Liver (tissue), 9 donors: ENCODE results near the gene PPM1B. TPM values are rescaled to one million over a fixed set of nuclear protein-coding genes. Genes with fewer than 3 reads are reported as not detected.

ENCODE experiments used
- DNase-seq: peaks from one replicate; pipeline ENCODE4 v3.0.0-alpha.2; 2017; ENCODE audit warnings: low spot score
- H3K27ac ChIP-seq, 2 donors: one replicate each; pipeline ENCODE4 v1.7.0; 2013; ENCODE audit warnings: inconsistent platforms in 2 of 2, low read length in 2 of 2, control low read depth in 1 of 2, low read depth in 1 of 2, mild to moderate bottlenecking in 1 of 2
- H3K27me3 ChIP-seq, 4 donors: one replicate each; pipeline versions ENCODE4 v1.6.1 to v1.7.0; 2013; ENCODE audit warnings: low read length in 3 of 4, inconsistent platforms in 1 of 4, mild to moderate bottlenecking in 1 of 4, moderate library complexity in 1 of 4; ENCODE audit not compliant: control insufficient read depth in 4 of 4, insufficient read depth in 4 of 4
- H3K36me3 ChIP-seq, 4 donors: one replicate each; pipeline versions ENCODE4 v1.6.1 to v1.7.0; 2013; ENCODE audit warnings: low read length in 3 of 4, mild to moderate bottlenecking in 3 of 4, low read depth in 1 of 4, moderate library complexity in 1 of 4; ENCODE audit not compliant: control insufficient read depth in 4 of 4, insufficient read depth in 3 of 4
- H3K4me1 ChIP-seq, 4 donors: one replicate each; pipeline versions ENCODE4 v1.6.1 to v1.7.0; 2013; ENCODE audit warnings: low read length in 3 of 4, mild to moderate bottlenecking in 3 of 4, moderate library complexity in 1 of 4; ENCODE audit not compliant: control insufficient read depth in 4 of 4, insufficient read depth in 4 of 4
- H3K4me3 ChIP-seq, 3 donors: one replicate each; pipeline versions ENCODE4 v1.6.1 to v1.7.0; 2013; ENCODE audit warnings: low read length in 3 of 3, control low read depth in 1 of 3, low read depth in 1 of 3, mild to moderate bottlenecking in 1 of 3
- H3K9ac ChIP-seq, 2 donors: one replicate each; pipeline ENCODE4 v1.7.0; 2013; ENCODE audit warnings: low read length in 2 of 2, mild to moderate bottlenecking in 2 of 2, moderate library complexity in 2 of 2, control low read depth in 1 of 2, low read depth in 1 of 2
- H3K9me3 ChIP-seq, 4 donors: one replicate each; pipeline versions ENCODE4 v1.6.1 to v1.7.0; 2013; ENCODE audit warnings: low read length in 3 of 4; ENCODE audit not compliant: control insufficient read depth in 4 of 4
- EGR1 ChIP-seq, 2 donors: IDR thresholded peaks; 2 replicates each; pipeline ENCODE4 v1.6.1; 2016 to 2018; ENCODE audit warnings: antibody characterized with exemption in 2 of 2, low read depth in 2 of 2
- FOXA1 ChIP-seq: IDR thresholded peaks from 2 replicates; pipeline ENCODE4 v1.6.1; 2016; ENCODE audit warnings: antibody characterized with exemption
- FOXA2 ChIP-seq: IDR thresholded peaks from 2 replicates; pipeline ENCODE4 v1.6.1; 2016; ENCODE audit warnings: antibody characterized with exemption
- GABPA ChIP-seq, 2 donors: IDR thresholded peaks in 1 of 2; conservative IDR thresholded peaks in 1 of 2; 2 replicates each; pipeline ENCODE4 v1.6.1; 2016; ENCODE audit warnings: antibody characterized with exemption in 2 of 2, mild to moderate bottlenecking in 1 of 2, moderate library complexity in 1 of 2
- HNF4A ChIP-seq, 2 donors: conservative IDR thresholded peaks; 2 replicates each; pipeline ENCODE4 v1.6.1; 2016; ENCODE audit warnings: antibody characterized with exemption in 2 of 2, mild to moderate bottlenecking in 2 of 2
- HNF4G ChIP-seq: IDR thresholded peaks from 2 replicates; pipeline ENCODE4 v1.6.1; 2016; ENCODE audit warnings: antibody characterized with exemption
- JUND ChIP-seq, 2 donors: IDR thresholded peaks; 2 replicates each; pipeline ENCODE4 v1.6.1; 2016; ENCODE audit warnings: antibody characterized with exemption in 2 of 2
- NR2F2 ChIP-seq: IDR thresholded peaks from 2 replicates; pipeline ENCODE4 v1.6.1; 2016; ENCODE audit warnings: antibody characterized with exemption
- RAD21 ChIP-seq, 2 donors: IDR thresholded peaks; 2 replicates each; pipeline ENCODE4 v1.6.1; 2016; ENCODE audit warnings: antibody characterized with exemption in 2 of 2, mild to moderate bottlenecking in 2 of 2
- REST ChIP-seq: IDR thresholded peaks from 2 replicates; pipeline ENCODE4 v1.6.1; 2016; ENCODE audit warnings: antibody characterized with exemption, mild to moderate bottlenecking
- RXRA ChIP-seq, 2 donors: IDR thresholded peaks; 2 replicates each; pipeline ENCODE4 v1.6.1; 2017 to 2018; ENCODE audit warnings: antibody characterized with exemption in 2 of 2, mild to moderate bottlenecking in 1 of 2
- SP1 ChIP-seq: IDR thresholded peaks from 2 replicates; pipeline ENCODE4 v1.6.1; 2018; ENCODE audit warnings: antibody characterized with exemption, mild to moderate bottlenecking
- TAF1 ChIP-seq: conservative IDR thresholded peaks from 2 replicates; pipeline ENCODE4 v1.6.1; 2016; ENCODE audit warnings: antibody characterized with exemption, mild to moderate bottlenecking
- YY1 ChIP-seq: IDR thresholded peaks from 2 replicates; pipeline ENCODE4 v1.6.1; 2016; ENCODE audit warnings: antibody characterized with exemption, mild to moderate bottlenecking
- WGBS: extraction: QIAGEN DNeasy Blood & Tissue Kit; methylation state at CpG from one replicate; pipeline ENCODE4 v1.1.7; 2013; 5-methylcytosine and 5-hydroxymethylcytosine counted together
- polyA plus RNA-seq, 2 donors: library from polyadenylated mRNA; stranded (reverse) in 1 of 2; unstranded in 1 of 2; fragments of 200-250 nt in 1 of 2; fragments of >200 nt in 1 of 2; fragmentation: Nextera tagmentation in 1 of 2; extraction: Ambion mirVana in 1 of 2; gene quantifications; one replicate each; pipeline versions ENCODE4 v1.2.1 to v1.2.3, GENCODE V29; 2013 to 2015
- total RNA-seq, 2 donors: library from RNA; depleted of rRNA; stranded (reverse); fragments of >200 nt; gene quantifications; one replicate each; pipeline ENCODE4 v1.2.3, GENCODE V29; 2014
- TF ChIP-seq, protein P1 (sequence below): IDR thresholded peaks from 2 replicates; pipeline ENCODE4 v1.6.1; 2016; ENCODE audit warnings: antibody characterized with exemption
- TF ChIP-seq, protein P2 (sequence below): fragments of 150-350 bp; IDR thresholded peaks from 2 replicates; pipeline ENCODE4 v1.5.1; 2017; ENCODE audit warnings: improper control_type of control experiment, low read depth, low read length; ENCODE audit not compliant: missing input control
- TF ChIP-seq, protein P3 (sequence below): IDR thresholded peaks from 2 replicates; pipeline ENCODE4 v1.6.1; 2016; ENCODE audit warnings: antibody characterized with exemption
- TF ChIP-seq, protein P4 (sequence below): IDR thresholded peaks from 2 replicates; pipeline ENCODE4 v1.6.1; 2016; ENCODE audit warnings: antibody characterized with exemption
- donor health status: healthy.
- donor health status: healthy.
- donor health status: healthy.
- donor health status: healthy.
- donor health status: healthy.

The PPM1B gene
- total and polyA plus RNA-seq, 4 donors: 13.5 to 38.5 (median 30.8) TPM

DNA sequence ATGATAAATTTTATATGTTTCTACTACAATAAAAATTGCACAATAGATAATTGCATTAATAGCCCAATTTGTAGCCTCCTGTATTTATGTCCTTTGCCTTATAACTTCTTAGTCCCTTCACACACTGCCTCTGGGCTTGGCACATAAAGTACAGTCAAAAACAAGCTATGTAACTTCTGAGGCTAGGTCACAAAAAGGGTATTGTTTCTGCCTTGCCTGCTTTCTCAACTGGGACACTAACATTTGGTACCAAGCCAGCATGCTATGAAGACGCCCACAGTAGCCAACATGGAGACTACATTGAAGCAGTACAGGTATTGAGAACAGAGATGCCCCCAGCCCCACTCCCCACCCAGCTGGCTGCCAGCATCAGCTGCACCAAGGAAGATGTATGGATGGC lies 101.2 kb downstream of the PPM1B start:
- no peak for TF ChIP-seq RAD21 (IDR thresholded peaks at IDR 0.05)
- TF ChIP-seq YY1: no peak
- no peak for TF ChIP-seq EGR1 (IDR thresholded peaks at IDR 0.05; ENCODE audit: low read depth in 2 of 2)
- no peak for TF ChIP-seq FOXA2
- TF ChIP-seq TAF1: no peak
- TF ChIP-seq REST: no peak
- TF ChIP-seq HNF4A (conservative IDR thresholded peaks at IDR 0.05): no peak
- TF ChIP-seq, protein P1, sequence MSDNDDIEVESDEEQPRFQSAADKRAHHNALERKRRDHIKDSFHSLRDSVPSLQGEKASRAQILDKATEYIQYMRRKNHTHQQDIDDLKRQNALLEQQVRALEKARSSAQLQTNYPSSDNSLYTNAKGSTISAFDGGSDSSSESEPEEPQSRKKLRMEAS: no peak
- TF ChIP-seq HNF4G: no peak
- TF ChIP-seq FOXA1: no peak
- no peak for TF ChIP-seq RXRA (IDR thresholded peaks at IDR 0.05)
- TF ChIP-seq, protein P2, sequence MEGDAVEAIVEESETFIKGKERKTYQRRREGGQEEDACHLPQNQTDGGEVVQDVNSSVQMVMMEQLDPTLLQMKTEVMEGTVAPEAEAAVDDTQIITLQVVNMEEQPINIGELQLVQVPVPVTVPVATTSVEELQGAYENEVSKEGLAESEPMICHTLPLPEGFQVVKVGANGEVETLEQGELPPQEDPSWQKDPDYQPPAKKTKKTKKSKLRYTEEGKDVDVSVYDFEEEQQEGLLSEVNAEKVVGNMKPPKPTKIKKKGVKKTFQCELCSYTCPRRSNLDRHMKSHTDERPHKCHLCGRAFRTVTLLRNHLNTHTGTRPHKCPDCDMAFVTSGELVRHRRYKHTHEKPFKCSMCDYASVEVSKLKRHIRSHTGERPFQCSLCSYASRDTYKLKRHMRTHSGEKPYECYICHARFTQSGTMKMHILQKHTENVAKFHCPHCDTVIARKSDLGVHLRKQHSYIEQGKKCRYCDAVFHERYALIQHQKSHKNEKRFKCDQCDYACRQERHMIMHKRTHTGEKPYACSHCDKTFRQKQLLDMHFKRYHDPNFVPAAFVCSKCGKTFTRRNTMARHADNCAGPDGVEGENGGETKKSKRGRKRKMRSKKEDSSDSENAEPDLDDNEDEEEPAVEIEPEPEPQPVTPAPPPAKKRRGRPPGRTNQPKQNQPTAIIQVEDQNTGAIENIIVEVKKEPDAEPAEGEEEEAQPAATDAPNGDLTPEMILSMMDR: no peak
- Histone ChIP-seq H3K9me3 (no peaks in the 10 kb centered on the region), H3K36me3 (no peaks in the 10 kb centered on the region), H3K4me1 (no peaks in the 10 kb centered on the region), H3K9ac (no peak overlapping the region), H3K4me3 (no peak overlapping the region), H3K27ac (no peak overlapping the region), H3K27me3 (no peaks in the 10 kb centered on the region)
- WGBS: 86% methylated on average over 1 of the region's 1 CpG
- DNase-seq: no peak

DNA sequence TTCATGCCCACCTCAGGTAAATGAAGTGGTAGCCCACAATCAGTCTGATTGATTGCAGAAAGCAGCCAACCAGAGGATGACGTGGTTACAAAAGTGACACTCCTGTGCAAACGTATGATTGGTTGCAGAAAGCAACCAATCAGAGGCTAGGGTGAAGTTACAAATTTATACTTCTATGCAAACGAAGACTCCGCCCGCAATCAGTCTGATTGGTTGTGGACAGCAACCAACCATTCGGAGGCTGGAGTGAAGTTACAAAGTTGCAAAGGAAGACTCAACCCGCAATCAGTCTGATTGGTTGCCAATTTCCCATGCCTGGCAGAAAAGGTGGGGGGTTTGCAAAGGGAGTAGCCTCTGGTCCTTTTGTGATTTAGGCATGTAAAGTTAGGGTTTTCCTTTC lies 102.6 kb downstream of the PPM1B start:
- 95% methylated on average over 7 of the region's 7 CpGs for WGBS
- Histone ChIP-seq H3K27me3 (no peaks in the 10 kb centered on the region), H3K4me1 (peaks cover 0 to 13% (median 5%) of the 10 kb centered on the region in 4 donors), H3K36me3 (no peaks in the 10 kb centered on the region), H3K9me3 (no peaks in the 10 kb centered on the region), H3K9ac (no peak overlapping the region), H3K27ac (no peak overlapping the region), H3K4me3 (no peak overlapping the region)
- TF ChIP-seq HNF4A (conservative IDR thresholded peaks at IDR 0.05) (no peak), NR2F2 (no peak), YY1 (no peak), TAF1 (no peak), GABPA (IDR thresholded peaks at IDR 0.05 in 1 of 2, conservative IDR thresholded peaks at IDR 0.05 in 1 of 2) (no peak), RAD21 (IDR thresholded peaks at IDR 0.05) (no peak), EGR1 (IDR thresholded peaks at IDR 0.05; ENCODE audit: low read depth in 2 of 2) (no peak), FOXA1 (no peak), SP1 (no peak), RXRA (IDR thresholded peaks at IDR 0.05) (no peak), JUND (IDR thresholded peaks at IDR 0.05) (no peak), FOXA2 (no peak)
- TF ChIP-seq, protein P2: no peak
- TF ChIP-seq, protein P3, sequence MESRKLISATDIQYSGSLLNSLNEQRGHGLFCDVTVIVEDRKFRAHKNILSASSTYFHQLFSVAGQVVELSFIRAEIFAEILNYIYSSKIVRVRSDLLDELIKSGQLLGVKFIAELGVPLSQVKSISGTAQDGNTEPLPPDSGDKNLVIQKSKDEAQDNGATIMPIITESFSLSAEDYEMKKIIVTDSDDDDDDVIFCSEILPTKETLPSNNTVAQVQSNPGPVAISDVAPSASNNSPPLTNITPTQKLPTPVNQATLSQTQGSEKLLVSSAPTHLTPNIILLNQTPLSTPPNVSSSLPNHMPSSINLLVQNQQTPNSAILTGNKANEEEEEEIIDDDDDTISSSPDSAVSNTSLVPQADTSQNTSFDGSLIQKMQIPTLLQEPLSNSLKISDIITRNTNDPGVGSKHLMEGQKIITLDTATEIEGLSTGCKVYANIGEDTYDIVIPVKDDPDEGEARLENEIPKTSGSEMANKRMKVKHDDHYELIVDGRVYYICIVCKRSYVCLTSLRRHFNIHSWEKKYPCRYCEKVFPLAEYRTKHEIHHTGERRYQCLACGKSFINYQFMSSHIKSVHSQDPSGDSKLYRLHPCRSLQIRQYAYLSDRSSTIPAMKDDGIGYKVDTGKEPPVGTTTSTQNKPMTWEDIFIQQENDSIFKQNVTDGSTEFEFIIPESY: no peak
- TF ChIP-seq, protein P4, sequence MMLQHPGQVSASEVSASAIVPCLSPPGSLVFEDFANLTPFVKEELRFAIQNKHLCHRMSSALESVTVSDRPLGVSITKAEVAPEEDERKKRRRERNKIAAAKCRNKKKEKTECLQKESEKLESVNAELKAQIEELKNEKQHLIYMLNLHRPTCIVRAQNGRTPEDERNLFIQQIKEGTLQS: no peak
- TF ChIP-seq, protein P1: no peak
- DNase-seq: no peak
